Left renal cortex interstitium (tissue), 4 donors: Measurements from ENCODE around the gene HNRNPA0. TPM values are rescaled to one million over a fixed set of nuclear protein-coding genes. Genes with fewer than 3 reads are reported as not detected.

Source experiments
- polyA plus RNA-seq, 4 donors: library from polyadenylated mRNA; unstranded; fragments of 120-200 nt; gene quantifications; one replicate each; pipeline ENCODE4 v1.2.1, GENCODE V29; 2013; ENCODE audit not compliant: insufficient read length in 4 of 4

Gene HNRNPA0
- polyA plus RNA-seq, 4 donors = 66.6 to 86.5 (median 71.8) TPM

Other genes with a start within 250 kb of the HNRNPA0 start
- 10 to 100 TPM; 13.0 to 24.8 (median 19.8) TPM for gene KLHL3, start 18.3 kb downstream of the HNRNPA0 start, polyA plus RNA-seq
- 1 to 10 TPM in 3 of 4 donors, under 1 TPM in 1; 0.95 to 2.2 (median 1.6) TPM for gene MYOT, start 113.5 kb upstream of the HNRNPA0 start, polyA plus RNA-seq
- gene PKD2L2, start 135.1 kb upstream of the HNRNPA0 start, polyA plus RNA-seq = under 1 TPM in 3 of 4 donors, not detected in 1; 0.31 to 0.84 (median 0.46) TPM